ENCODE data around the gene LRRC51.

LRRC51 gene

DNA sequence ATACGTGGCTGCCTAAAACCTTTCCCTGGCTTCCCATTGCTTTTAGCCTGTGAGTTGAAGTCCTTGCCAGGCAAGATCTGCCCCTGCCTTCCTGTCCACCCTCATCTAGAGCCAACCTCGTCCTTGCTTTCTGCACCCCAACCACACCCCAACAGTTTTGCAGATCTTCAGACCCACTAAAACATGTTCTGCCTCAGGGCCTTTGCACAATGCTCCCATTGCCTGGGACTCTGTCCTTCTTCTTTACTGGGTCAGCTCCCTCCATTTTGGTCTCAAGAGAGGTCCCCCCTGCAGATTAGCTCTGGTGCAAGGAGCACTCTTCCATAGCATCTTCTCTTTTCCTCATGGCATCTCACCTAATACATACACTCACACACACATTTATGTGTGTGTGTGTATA, 40.3 kb downstream of the LRRC51 start:
- no peaks in the 10 kb centered on the region for H3K36me3 ChIP-seq (replicated peaks; ENCODE audit: insufficient read depth, low read length)
- H3K27ac ChIP-seq (ENCODE audit: low read length): no peak overlapping the region
- H3K9me2 ChIP-seq (replicated peaks; ENCODE audit: insufficient read depth, low read length): no peaks in the 10 kb centered on the region
- H4K20me1 ChIP-seq (ENCODE audit: insufficient read depth, low read length): no peaks in the 10 kb centered on the region
- H3K79me2 ChIP-seq (ENCODE audit: low read length): no peaks in the 10 kb centered on the region
- no peak overlapping the region for H3K4me2 ChIP-seq (ENCODE audit: low read depth, low read length)
- no peaks in the 10 kb centered on the region for H3K27me3 ChIP-seq (replicated peaks; ENCODE audit: insufficient read depth, low read length)
- no peak overlapping the region for H2AFZ ChIP-seq (ENCODE audit: low read length)
- H3F3A ChIP-seq (ENCODE audit: insufficient read depth, low read length): no peaks in the 10 kb centered on the region
- no peaks in the 10 kb centered on the region for H3K9me3 ChIP-seq (replicated peaks; ENCODE audit: insufficient read depth, low read length)
- TF ChIP-seq EZH2phosphoT487 (IDR thresholded peaks at IDR 0.05; ENCODE audit: low read length) (no peak), EZH2 (optimal IDR thresholded peaks at IDR 0.05; ENCODE audit: low read depth, low read length) (no peak)
- TF ChIP-seq, protein P1, sequence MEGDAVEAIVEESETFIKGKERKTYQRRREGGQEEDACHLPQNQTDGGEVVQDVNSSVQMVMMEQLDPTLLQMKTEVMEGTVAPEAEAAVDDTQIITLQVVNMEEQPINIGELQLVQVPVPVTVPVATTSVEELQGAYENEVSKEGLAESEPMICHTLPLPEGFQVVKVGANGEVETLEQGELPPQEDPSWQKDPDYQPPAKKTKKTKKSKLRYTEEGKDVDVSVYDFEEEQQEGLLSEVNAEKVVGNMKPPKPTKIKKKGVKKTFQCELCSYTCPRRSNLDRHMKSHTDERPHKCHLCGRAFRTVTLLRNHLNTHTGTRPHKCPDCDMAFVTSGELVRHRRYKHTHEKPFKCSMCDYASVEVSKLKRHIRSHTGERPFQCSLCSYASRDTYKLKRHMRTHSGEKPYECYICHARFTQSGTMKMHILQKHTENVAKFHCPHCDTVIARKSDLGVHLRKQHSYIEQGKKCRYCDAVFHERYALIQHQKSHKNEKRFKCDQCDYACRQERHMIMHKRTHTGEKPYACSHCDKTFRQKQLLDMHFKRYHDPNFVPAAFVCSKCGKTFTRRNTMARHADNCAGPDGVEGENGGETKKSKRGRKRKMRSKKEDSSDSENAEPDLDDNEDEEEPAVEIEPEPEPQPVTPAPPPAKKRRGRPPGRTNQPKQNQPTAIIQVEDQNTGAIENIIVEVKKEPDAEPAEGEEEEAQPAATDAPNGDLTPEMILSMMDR (IDR thresholded peaks at IDR 0.05; ENCODE audit: low read length): no peak
- H3K9ac ChIP-seq (ENCODE audit: low read length): no peak overlapping the region
- H3K4me1 ChIP-seq (ENCODE audit: low read length): no peaks in the 10 kb centered on the region
- no peak overlapping the region for H3K4me3 ChIP-seq (ENCODE audit: low read length)
- no peak for DNase-seq

DNA sequence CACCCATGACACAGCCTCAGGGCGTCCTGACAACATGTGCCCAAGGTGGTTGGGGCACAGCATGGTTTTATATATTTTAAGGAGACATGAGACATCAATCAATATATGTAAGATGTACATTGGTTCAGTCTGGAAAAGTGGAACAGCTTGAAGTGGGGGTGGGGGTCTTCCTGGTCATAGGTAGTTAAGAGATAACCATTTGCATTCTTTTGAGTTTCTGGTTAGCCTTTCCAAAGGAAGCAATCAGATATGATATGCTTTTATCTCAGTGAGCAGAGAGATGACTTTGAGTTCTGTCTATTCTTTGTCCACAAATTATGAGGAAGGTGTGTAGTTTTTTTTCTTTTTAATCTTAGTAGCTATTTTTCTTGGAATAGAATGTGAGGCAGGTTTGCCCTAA, 42.0 kb downstream of the LRRC51 start:
- TF ChIP-seq, protein P1 (IDR thresholded peaks at IDR 0.05; ENCODE audit: low read length): no peak
- TF ChIP-seq EZH2phosphoT487 (IDR thresholded peaks at IDR 0.05; ENCODE audit: low read length): no peak
- no peak for TF ChIP-seq EZH2 (optimal IDR thresholded peaks at IDR 0.05; ENCODE audit: low read depth, low read length)
- H3K27me3 ChIP-seq (replicated peaks; ENCODE audit: insufficient read depth, low read length): no peaks in the 10 kb centered on the region
- no peak overlapping the region for H3K9ac ChIP-seq (ENCODE audit: low read length)
- no peak overlapping the region for H3K4me2 ChIP-seq (ENCODE audit: low read depth, low read length)
- no peak overlapping the region for H3K4me3 ChIP-seq (ENCODE audit: low read length)
- no peak overlapping the region for H2AFZ ChIP-seq (ENCODE audit: low read length)
- H3K27ac ChIP-seq (ENCODE audit: low read length): no peak overlapping the region
- H3F3A ChIP-seq (ENCODE audit: insufficient read depth, low read length): no peaks in the 10 kb centered on the region
- H3K9me3 ChIP-seq (replicated peaks; ENCODE audit: insufficient read depth, low read length): no peaks in the 10 kb centered on the region
- no peaks in the 10 kb centered on the region for H3K36me3 ChIP-seq (replicated peaks; ENCODE audit: insufficient read depth, low read length)
- H3K79me2 ChIP-seq (ENCODE audit: low read length): no peaks in the 10 kb centered on the region
- DNase-seq: no peak
- H3K4me1 ChIP-seq (ENCODE audit: low read length): no peaks in the 10 kb centered on the region
- no peaks in the 10 kb centered on the region for H3K9me2 ChIP-seq (replicated peaks; ENCODE audit: insufficient read depth, low read length)
- H4K20me1 ChIP-seq (ENCODE audit: insufficient read depth, low read length): no peaks in the 10 kb centered on the region

DNA sequence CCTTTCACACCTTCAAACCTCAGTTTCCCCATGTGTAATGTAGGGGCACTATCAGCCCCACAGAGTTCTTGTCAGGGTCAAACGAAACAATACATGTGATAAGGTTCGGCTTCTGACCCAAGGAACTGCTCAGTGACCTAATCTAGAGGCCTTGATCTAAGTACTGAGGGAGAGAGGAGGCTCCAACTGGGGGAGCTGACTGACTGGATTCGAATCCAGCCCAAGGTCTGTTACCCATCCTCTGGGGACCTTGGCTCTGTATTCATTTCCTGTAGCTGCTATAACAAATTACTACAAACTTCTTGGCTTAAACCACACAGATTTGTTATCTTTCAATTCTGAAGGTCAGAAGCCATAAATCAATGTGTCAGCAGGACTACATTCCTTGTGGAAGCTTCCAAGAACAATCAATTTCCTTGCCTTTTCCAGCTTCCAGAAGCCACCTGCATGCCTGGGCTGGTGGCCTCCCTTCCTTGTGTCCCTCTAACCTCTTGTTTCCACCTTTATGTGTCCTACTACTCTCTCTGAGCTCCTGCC, 42.5 kb downstream of the LRRC51 start:
- Histone ChIP-seq H3K9me2 (replicated peaks; ENCODE audit: insufficient read depth, low read length) (no peaks in the 10 kb centered on the region), H3K4me2 (ENCODE audit: low read depth, low read length) (no peak overlapping the region), H3K36me3 (replicated peaks; ENCODE audit: insufficient read depth, low read length) (no peaks in the 10 kb centered on the region), H3K79me2 (ENCODE audit: low read length) (no peaks in the 10 kb centered on the region), H3K4me1 (ENCODE audit: low read length) (no peaks in the 10 kb centered on the region), H4K20me1 (ENCODE audit: insufficient read depth, low read length) (no peaks in the 10 kb centered on the region), H3K27ac (ENCODE audit: low read length) (no peak overlapping the region), H3K4me3 (ENCODE audit: low read length) (no peak overlapping the region), H2AFZ (ENCODE audit: low read length) (no peak overlapping the region), H3K9me3 (replicated peaks; ENCODE audit: insufficient read depth, low read length) (no peaks in the 10 kb centered on the region), H3F3A (ENCODE audit: insufficient read depth, low read length) (no peaks in the 10 kb centered on the region), H3K27me3 (replicated peaks; ENCODE audit: insufficient read depth, low read length) (no peaks in the 10 kb centered on the region), H3K9ac (ENCODE audit: low read length) (no peak overlapping the region)
- DNase-seq: no peak
- no peak for TF ChIP-seq EZH2phosphoT487 (IDR thresholded peaks at IDR 0.05; ENCODE audit: low read length)
- TF ChIP-seq EZH2 (optimal IDR thresholded peaks at IDR 0.05; ENCODE audit: low read depth, low read length): no peak
- TF ChIP-seq, protein P1 (IDR thresholded peaks at IDR 0.05; ENCODE audit: low read length): no peak
